Liver (tissue), 3 donors: ENCODE results near the gene LIMS4.
"Not testable (repeated sequence)": the region's sequence is repeated elsewhere in the genome, so short reads cannot be mapped to it uniquely, and the experiment has no call there.

Experiments used
- JUND ChIP-seq, 2 donors: IDR thresholded peaks; 2 replicates each; pipeline ENCODE4 v1.6.1; 2016; ENCODE audit warnings: antibody characterized with exemption in 2 of 2
- RAD21 ChIP-seq, 2 donors: IDR thresholded peaks; 2 replicates each; pipeline ENCODE4 v1.6.1; 2016; ENCODE audit warnings: antibody characterized with exemption in 2 of 2, mild to moderate bottlenecking in 2 of 2
- TF ChIP-seq, protein P1 (sequence below): fragments of 150-350 bp; IDR thresholded peaks from 2 replicates; pipeline ENCODE4 v1.5.1; 2017; ENCODE audit warnings: improper control_type of control experiment, low read depth, low read length; ENCODE audit not compliant: missing input control
- donor health status: healthy.
- donor health status: healthy.

DNA sequence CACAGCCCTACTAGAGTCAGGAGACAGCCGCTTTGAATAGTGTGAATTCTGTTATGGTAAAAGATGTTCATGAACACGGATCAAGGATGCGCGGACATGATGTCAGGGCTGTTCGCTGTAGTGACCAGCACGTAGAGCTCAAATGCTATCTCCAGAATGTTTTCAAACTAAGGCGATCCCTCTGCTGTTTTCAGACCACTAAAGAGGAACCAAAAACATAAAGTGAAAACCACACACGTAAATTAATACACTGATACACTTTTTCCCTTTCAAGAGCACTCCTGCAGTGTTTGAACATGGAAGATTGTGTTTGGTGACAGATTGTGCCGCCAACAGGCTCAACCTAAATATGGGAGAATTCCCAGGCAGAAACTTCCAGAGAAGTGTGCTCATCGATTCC, 73.2 kb downstream of the LIMS4 start:
- TF ChIP-seq, protein P1, sequence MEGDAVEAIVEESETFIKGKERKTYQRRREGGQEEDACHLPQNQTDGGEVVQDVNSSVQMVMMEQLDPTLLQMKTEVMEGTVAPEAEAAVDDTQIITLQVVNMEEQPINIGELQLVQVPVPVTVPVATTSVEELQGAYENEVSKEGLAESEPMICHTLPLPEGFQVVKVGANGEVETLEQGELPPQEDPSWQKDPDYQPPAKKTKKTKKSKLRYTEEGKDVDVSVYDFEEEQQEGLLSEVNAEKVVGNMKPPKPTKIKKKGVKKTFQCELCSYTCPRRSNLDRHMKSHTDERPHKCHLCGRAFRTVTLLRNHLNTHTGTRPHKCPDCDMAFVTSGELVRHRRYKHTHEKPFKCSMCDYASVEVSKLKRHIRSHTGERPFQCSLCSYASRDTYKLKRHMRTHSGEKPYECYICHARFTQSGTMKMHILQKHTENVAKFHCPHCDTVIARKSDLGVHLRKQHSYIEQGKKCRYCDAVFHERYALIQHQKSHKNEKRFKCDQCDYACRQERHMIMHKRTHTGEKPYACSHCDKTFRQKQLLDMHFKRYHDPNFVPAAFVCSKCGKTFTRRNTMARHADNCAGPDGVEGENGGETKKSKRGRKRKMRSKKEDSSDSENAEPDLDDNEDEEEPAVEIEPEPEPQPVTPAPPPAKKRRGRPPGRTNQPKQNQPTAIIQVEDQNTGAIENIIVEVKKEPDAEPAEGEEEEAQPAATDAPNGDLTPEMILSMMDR: not testable (repeated sequence)
- TF ChIP-seq JUND, RAD21 (IDR thresholded peaks at IDR 0.05): not testable (repeated sequence)
